IPS DF 6.9 (cell line): ENCODE measurements around the gene DARS2.

ENCODE experiments used
- DNase-seq: peaks from one replicate; pipeline ENCODE4 v3.0.0-alpha.2; 2013; ENCODE audit warnings: low read depth, low spot score
- H3K27ac ChIP-seq: one replicate; pipeline ENCODE4 v1.5.1; 2013; ENCODE audit warnings: low read length, control low read depth
- H3K27me3 ChIP-seq: 2 replicates; pipeline ENCODE4 v1.6.1; 2013; ENCODE audit warnings: mild to moderate bottlenecking, low read length; ENCODE audit not compliant: control insufficient read depth, insufficient read depth
- H3K36me3 ChIP-seq: 2 replicates; pipeline ENCODE4 v1.6.1; 2013; ENCODE audit warnings: low read length; ENCODE audit not compliant: control insufficient read depth, insufficient read depth
- H3K4me1 ChIP-seq: 2 replicates; pipeline ENCODE4 v1.6.1; 2013; ENCODE audit warnings: low read length; ENCODE audit not compliant: control insufficient read depth, insufficient read depth
- H3K4me3 ChIP-seq: 2 replicates; pipeline ENCODE4 v1.5.1; 2013; ENCODE audit warnings: mild to moderate bottlenecking, low read length
- H3K9me3 ChIP-seq: 2 replicates; pipeline ENCODE4 v1.6.1; 2013; ENCODE audit warnings: low read length, inconsistent platforms; ENCODE audit not compliant: control insufficient read depth, insufficient read depth
- WGBS: extraction: QIAGEN DNeasy Blood & Tissue Kit; methylation state at CpG from one replicate; pipeline ENCODE4 v1.1.7; 2013; ENCODE audit warnings: mixed read lengths, missing lambda C conversion rate; ENCODE audit not compliant: insufficient read length, insufficient coverage; 5-methylcytosine and 5-hydroxymethylcytosine counted together

The DARS2 gene

GRCh38 chr1:173887627-173888026, 63.2 kb downstream of the DARS2 start:
- WGBS = no CpG with 5 or more reads among the region's 2 CpGs

GRCh38 chr1:173888749-173889148, 64.3 kb downstream of the DARS2 start:
- Histone ChIP-seq H3K4me3 (no peak overlapping the region), H3K27me3 (no peaks in the 10 kb centered on the region), H3K27ac (no peak overlapping the region), H3K4me1 (peaks cover 4% of the 10 kb centered on the region; the same call in 1 of the 2 replicates), H3K9me3 (no peaks in the 10 kb centered on the region), H3K36me3 (peaks cover 3% of the 10 kb centered on the region; the same call in 1 of the 2 replicates)
- no peak for DNase-seq

More at GRCh38 chr1:173887627-173888026, 63.2 kb downstream of the DARS2 start:
- H3K4me3 ChIP-seq = no peak overlapping the region
- peaks cover 3% of the 10 kb centered on the region; the same call in 1 of the 2 replicates for H3K36me3 ChIP-seq
- no peak for DNase-seq
- no peaks in the 10 kb centered on the region for H3K9me3 ChIP-seq
- H3K4me1 ChIP-seq = peaks cover 4% of the 10 kb centered on the region; the same call in 1 of the 2 replicates
- H3K27ac ChIP-seq = no peak overlapping the region
- no peaks in the 10 kb centered on the region for H3K27me3 ChIP-seq

GRCh38 chr1:173889885-173890284, 65.4 kb downstream of the DARS2 start:
- no CpG with 5 or more reads among the region's 2 CpGs for WGBS
- H3K27me3 ChIP-seq = no peaks in the 10 kb centered on the region
- H3K36me3 ChIP-seq = peaks cover 3% of the 10 kb centered on the region; the same call in 1 of the 2 replicates
- no peak overlapping the region for H3K27ac ChIP-seq
- H3K4me3 ChIP-seq = no peak overlapping the region
- H3K9me3 ChIP-seq = no peaks in the 10 kb centered on the region
- H3K4me1 ChIP-seq = peaks cover 4% of the 10 kb centered on the region; the same call in 1 of the 2 replicates
- no peak for DNase-seq

- Histone ChIP-seq H3K9me3 (no peaks in the 10 kb centered on the region), H3K4me1 (peaks cover 2% of the 10 kb centered on the region; the same call in 1 of the 2 replicates), H3K27ac (no peak overlapping the region), H3K4me3 (no peak overlapping the region), H3K36me3 (no peaks in the 10 kb centered on the region), H3K27me3 (no peaks in the 10 kb centered on the region)
- no peak for DNase-seq
- no CpG with 5 or more reads among the region's 1 CpG for WGBS
Measured at GRCh38 chr1:173893611-173894010, 69.1 kb downstream of the DARS2 start.

GRCh38 chr1:173894189-173894588, 69.7 kb downstream of the DARS2 start:
- H3K36me3 ChIP-seq = no peaks in the 10 kb centered on the region
- H3K27me3 ChIP-seq = no peaks in the 10 kb centered on the region
- H3K27ac ChIP-seq = no peak overlapping the region
- WGBS = no CpG with 5 or more reads among the region's 3 CpGs
- DNase-seq = no peak
- no peak overlapping the region for H3K4me3 ChIP-seq
- no peaks in the 10 kb centered on the region for H3K9me3 ChIP-seq
- peaks cover 2% of the 10 kb centered on the region; the same call in 1 of the 2 replicates for H3K4me1 ChIP-seq

GRCh38 chr1:173900427-173900826, 76.0 kb downstream of the DARS2 start:
- no peak for DNase-seq
- Histone ChIP-seq H3K27ac (no peak overlapping the region), H3K4me3 (no peak overlapping the region), H3K9me3 (no peaks in the 10 kb centered on the region), H3K27me3 (no peaks in the 10 kb centered on the region), H3K4me1 (peaks cover 4% of the 10 kb centered on the region), H3K36me3 (no peaks in the 10 kb centered on the region)
- WGBS = no CpG with 5 or more reads among the region's 2 CpGs

- Histone ChIP-seq H3K27me3 (no peaks in the 10 kb centered on the region), H3K27ac (no peak overlapping the region), H3K36me3 (no peaks in the 10 kb centered on the region), H3K9me3 (no peaks in the 10 kb centered on the region), H3K4me1 (peaks cover 4% of the 10 kb centered on the region), H3K4me3 (no peak overlapping the region)
- WGBS = no CpG with 5 or more reads among the region's 3 CpGs
- no peak for DNase-seq
Measured at GRCh38 chr1:173900992-173901391, 76.5 kb downstream of the DARS2 start.

- WGBS = no CpG with 5 or more reads among the region's 6 CpGs
- no peak overlapping the region for H3K4me3 ChIP-seq
- DNase-seq = no peak
- no peaks in the 10 kb centered on the region for H3K36me3 ChIP-seq
- H3K9me3 ChIP-seq = no peaks in the 10 kb centered on the region
- peaks cover 4% of the 10 kb centered on the region for H3K4me1 ChIP-seq
- H3K27ac ChIP-seq = no peak overlapping the region
- no peaks in the 10 kb centered on the region for H3K27me3 ChIP-seq
Measured at GRCh38 chr1:173903827-173904531, 79.5 kb downstream of the DARS2 start.
